ENCODE results near the gene ZNF625. TPM values are rescaled to one million over a fixed set of nuclear protein-coding genes. Genes with fewer than 3 reads are reported as not detected.

The ZNF625 gene
- total RNA-seq, result 1 to 10 TPM; 2.8 to 3.5 TPM

GRCh38 chr19:12156223-12157058 is at the start of gene ZNF625:
Gene ZNF625, minus strand, starts transcription at chr19:12156734. Its CDS starts 176 bp downstream, at chr19:12156558.
- ChIA-PET CTCF (interaction anchor here (0.5 to 2.0 kb wide), 5 partner anchors 16 to 650 kb away, joined by 3 to 5 read pairs (median 4); partner anchors contain the start of gene ZNF20), POLR2A (interaction anchor here (0.7 kb wide), 1 partner anchor 242 kb away, joined by 3 read pairs; no protein-coding TSS in a partner anchor)

GRCh38 chr19:12205296-12205695 is 48.8 kb upstream of the ZNF625 start:
- POLR2A ChIA-PET, result no interaction called here
- CTCF ChIA-PET, result no interaction called here

- POLR2A ChIA-PET, result no interaction called here
- CTCF ChIA-PET, result no interaction called here
These were observed 45.7 kb upstream of the ZNF625 start for GRCh38 chr19:12202250-12202649.

- POLR2A ChIA-PET, result no interaction called here
- CTCF ChIA-PET, result no interaction called here
These were observed 43.4 kb upstream of the ZNF625 start for GRCh38 chr19:12199757-12200419.

- POLR2A ChIA-PET, result no interaction called here
- CTCF ChIA-PET, result interaction anchor here (1.2 kb wide), 1 partner anchor 139 kb away, joined by 3 read pairs; no protein-coding TSS in a partner anchor
These were observed 41.6 kb upstream of the ZNF625 start for GRCh38 chr19:12198136-12198535.

- ChIA-PET POLR2A (no interaction called here), CTCF (no interaction called here)
These were observed 38.5 kb upstream of the ZNF625 start for GRCh38 chr19:12194827-12195731.

GRCh38 chr19:12187625-12188024 is 31.1 kb upstream of the ZNF625 start:
- ChIA-PET POLR2A (no interaction called here), CTCF (no interaction called here)

GRCh38 chr19:12180377-12180776 is 23.8 kb upstream of the ZNF625 start:
- CTCF ChIA-PET, result no interaction called here
- POLR2A ChIA-PET, result no interaction called here

GRCh38 chr19:12166626-12167025 is 10.1 kb upstream of the ZNF625 start:
- CTCF ChIA-PET, result no interaction called here

GRCh38 chr19:12163826-12164225 is 7.3 kb upstream of the ZNF625 start:
- CTCF ChIA-PET, result interaction anchor here (2.8 kb wide), 1 partner anchor 23 kb away, joined by 14 read pairs; the partner anchor contains the start of gene ZNF20
- POLR2A ChIA-PET, result interaction anchor here (0.6 kb wide), 1 partner anchor 11 kb away, joined by 3 read pairs; no protein-coding TSS in a partner anchor

More at GRCh38 chr19:12166626-12167025, 10.1 kb upstream of the ZNF625 start:
- POLR2A ChIA-PET, result no interaction called here

- CTCF ChIA-PET, result interaction anchor here (0.6 to 2.8 kb wide), 3 partner anchors 22 to 617 kb away, joined by 3 to 14 read pairs (median 4); partner anchors contain the start of gene ZNF20
- POLR2A ChIA-PET, result interaction anchor here (0.5 to 1.5 kb wide), 6 partner anchors 12 to 333 kb away, joined by 3 to 6 read pairs (median 3); partner anchors contain the start of genes ZNF20 and ZNF442
These were observed 6.6 kb upstream of the ZNF625 start, which contains the start of gene ZNF136 for GRCh38 chr19:12162882-12163806. Gene ZNF136, plus strand, starts transcription at chr19:12163096. Its CDS starts 108 bp downstream, at chr19:12163204.

GRCh38 chr19:12162513-12162881 is 6.0 kb upstream of the ZNF625 start:
- ChIA-PET POLR2A (interaction anchor here (0.5 to 1.5 kb wide), 5 partner anchors 22 to 333 kb away, joined by 3 to 6 read pairs (median 3); partner anchors contain the start of genes ZNF20 and ZNF442), CTCF (interaction anchor here (0.9 to 2.8 kb wide), 2 partner anchors 22 to 239 kb away, joined by 4 to 14 read pairs; partner anchors contain the start of gene ZNF20)

GRCh38 chr19:12159773-12160414 is 3.4 kb upstream of the ZNF625 start:
- POLR2A ChIA-PET, result no interaction called here
- CTCF ChIA-PET, result interaction anchor here (0.7 to 1.3 kb wide), 2 partner anchors 20 to 784 kb away, joined by 3 to 6 read pairs; partner anchors contain the start of gene ZNF20

- ChIA-PET POLR2A (interaction anchor here (0.6 kb wide), 1 partner anchor 230 kb away, joined by 6 read pairs; no protein-coding TSS in a partner anchor), CTCF (no interaction called here)
These were observed 1.1 kb downstream of the ZNF625 start for GRCh38 chr19:12155324-12155860.

- POLR2A ChIA-PET, result interaction anchor here (0.5 kb wide), 1 partner anchor 221 kb away, joined by 3 read pairs; no protein-coding TSS in a partner anchor
- CTCF ChIA-PET, result no interaction called here
These were observed 11.2 kb downstream of the ZNF625 start for GRCh38 chr19:12145348-12145747.

- POLR2A ChIA-PET, result no interaction called here
- CTCF ChIA-PET, result interaction anchor here (0.7 to 5.9 kb wide), 14 partner anchors 15 to 344 kb away, joined by 3 to 84 read pairs (median 9); partner anchors contain the start of genes ZNF136 and ZNF625
These were observed 15.2 kb downstream of the ZNF625 start for GRCh38 chr19:12141405-12141736.

Measured in activated CD8-positive, alpha-beta memory T cell treated with anti-CD3 and anti-CD28 coated beads for 36 hours (primary cell).